A549 (cell line): ENCODE results near the gene RBCK1. TPM values are rescaled to one million over a fixed set of nuclear protein-coding genes. Genes with fewer than 3 reads are reported as not detected.

Source experiments
- ATAC-seq, 2 experiments: fragments of 200-7000 bp in 1 of 2; fragments of >200 bp in 1 of 2; cut with Nextera tagmentation in 1 of 2; cut with Tn5 transposase in 1 of 2; 3 replicates each; pipeline versions ENCODE4 v1.8.0 to v1.9.1; 2018 to 2020; ENCODE audit warnings: mild to moderate bottlenecking in 1 of 2, moderate library complexity in 1 of 2
- CTCF ChIA-PET: fragments of 300-600 bp; sonication (Branson Sonifier 250); formaldehyde crosslinking; extraction: SDS; loops from one replicate; lab custom pipeline; 2021; ENCODE audit warnings: antibody characterized with exemption, inconsistent platforms; lab: Yijun Ruan, JAX
- POLR2A ChIA-PET: fragments of 350-600 bp; formaldehyde crosslinking; extraction: SDS; loops from one replicate; lab custom pipeline; 2021; ENCODE audit warnings: antibody characterized with exemption, inconsistent platforms; lab: Yijun Ruan, JAX
- DNase-seq, 2 experiments: peaks; one replicate each; pipeline versions ENCODE4 v3.0.0 to v3.0.0-alpha.2; 2011 to 2016; ENCODE audit warnings: low read depth in 1 of 2, low spot score in 1 of 2
- FAIRE-seq: peaks from 2 replicates; lab custom pipeline; 2011; peaks lifted over from hg19 to GRCh38; lab: Jason Lieb, UNC
- H3K27ac ChIP-seq, 2 experiments: fragments of >200 bp; sonication (Bioruptor Twin); formaldehyde crosslinking; 3 replicates each; pipeline ENCODE4 v1.5.1; 2016 to 2017
- H3K4me1 ChIP-seq: fragments of >200 bp; sonication (Bioruptor Twin); formaldehyde crosslinking; 3 replicates; pipeline ENCODE4 v1.6.1; 2016
- H3K4me2 ChIP-seq: fragments of >200 bp; sonication (Bioruptor Twin); formaldehyde crosslinking; 3 replicates; pipeline ENCODE4 v1.6.1; 2016
- H3K4me3 ChIP-seq: fragments of >200 bp; sonication (Bioruptor Twin); formaldehyde crosslinking; 3 replicates; pipeline ENCODE4 v1.5.1; 2016
- H3K9me3 ChIP-seq: fragments of >200 bp; sonication (Bioruptor Twin); formaldehyde crosslinking; 3 replicates; pipeline ENCODE4 v1.6.1; 2016
- ATOH8 ChIP-seq: fragments of 250-450 bp; sonication (Bioruptor Pico); IDR thresholded peaks from 2 replicates; pipeline ENCODE4 v1.5.0; 2020; ENCODE audit warnings: low read depth, mild to moderate bottlenecking, moderate library complexity
- CTCF ChIP-seq: fragments of >200 bp; sonication (Bioruptor Twin); formaldehyde crosslinking; IDR thresholded peaks from 3 replicates; pipeline ENCODE4 v1.5.1; 2016
- EHF ChIP-seq: fragments of 250-450 bp; sonication (Bioruptor Pico); IDR thresholded peaks from 2 replicates; pipeline ENCODE4 v1.5.0; 2020; ENCODE audit warnings: mild to moderate bottlenecking
- ELK1 ChIP-seq: fragments of 150-350 bp; IDR thresholded peaks from 2 replicates; pipeline ENCODE4 v1.6.1; 2014; ENCODE audit warnings: low read depth, mild to moderate bottlenecking, low read length
- EP300 ChIP-seq, 2 experiments: fragments of >200 bp; sonication (Bioruptor Twin); formaldehyde crosslinking; IDR thresholded peaks; 2 replicates in 1 of 2; 3 replicates in 1 of 2; pipeline ENCODE4 v1.6.1; 2016 to 2017
- FOXS1 ChIP-seq: fragments of 250-450 bp; sonication (Bioruptor Pico); IDR thresholded peaks from 2 replicates; pipeline ENCODE4 v1.5.0; 2020; ENCODE audit warnings: mild to moderate bottlenecking, moderate library complexity
- GATA3 ChIP-seq: IDR thresholded peaks from 2 replicates; pipeline ENCODE4 v1.6.1; 2012; ENCODE audit warnings: borderline replicate concordance
- HDAC2 ChIP-seq: fragments of 200-600 bp; sonication (generic); IDR thresholded peaks from 2 replicates; pipeline ENCODE4 v1.6.1; 2016
- HEYL ChIP-seq: fragments of 250-450 bp; sonication (Bioruptor Pico); IDR thresholded peaks from 2 replicates; pipeline ENCODE4 v1.8.0; 2021; ENCODE audit warnings: mild to moderate bottlenecking, moderate library complexity
- HOXB5 ChIP-seq: fragments of 250-450 bp; sonication (Bioruptor Pico); IDR thresholded peaks from 2 replicates; pipeline ENCODE4 v1.5.0; 2020; ENCODE audit warnings: mild to moderate bottlenecking, moderate library complexity
- JUN ChIP-seq, 2 experiments: fragments of >200 bp; sonication (Bioruptor Twin); formaldehyde crosslinking; IDR thresholded peaks; 2 replicates in 1 of 2; 3 replicates in 1 of 2; pipeline ENCODE4 v1.6.1; 2016 to 2017
- JUNB ChIP-seq: fragments of >200 bp; sonication (Bioruptor Twin); formaldehyde crosslinking; IDR thresholded peaks from 2 replicates; pipeline ENCODE4 v1.6.1; 2016
- KDM5A ChIP-seq: fragments of 200-600 bp; sonication (generic); IDR thresholded peaks from 2 replicates; pipeline ENCODE4 v1.6.1; 2016; ENCODE audit warnings: antibody characterized with exemption, mild to moderate bottlenecking
- MAFK ChIP-seq: fragments of 450-650 bp; IDR thresholded peaks from 2 replicates; pipeline ENCODE4 v1.6.1; 2014; ENCODE audit not compliant: partially characterized antibody
- MAZ ChIP-seq: fragments of 150-350 bp; IDR thresholded peaks from 2 replicates; pipeline ENCODE4 v1.6.1; 2014; ENCODE audit warnings: antibody characterized with exemption, low read depth, low read length, borderline replicate concordance
- NPAS2 ChIP-seq: fragments of 250-450 bp; sonication (Bioruptor Pico); IDR thresholded peaks from 2 replicates; pipeline ENCODE4 v1.8.0; 2022; ENCODE audit warnings: mild to moderate bottlenecking, moderate library complexity, borderline replicate concordance
- RAD21 ChIP-seq, 2 experiments: fragments of >200 bp in 1 of 2; sonication (Bioruptor Twin) in 1 of 2; formaldehyde crosslinking in 1 of 2; IDR thresholded peaks in 1 of 2; conservative IDR thresholded peaks in 1 of 2; 2 replicates in 1 of 2; 3 replicates in 1 of 2; pipeline ENCODE4 v1.6.1; 2012 to 2018; ENCODE audit warnings: inconsistent platforms in 1 of 2
- SREBF2 ChIP-seq: fragments of 450-650 bp; IDR thresholded peaks from 2 replicates; pipeline ENCODE4 v1.6.1; 2014; ENCODE audit warnings: mild to moderate bottlenecking, moderate library complexity
- ZC3H11A ChIP-seq: fragments of 450-650 bp; IDR thresholded peaks from 2 replicates; pipeline ENCODE4 v1.6.1; 2014; ENCODE audit warnings: antibody characterized with exemption, mild to moderate bottlenecking
- ZSCAN20 ChIP-seq: fragments of 250-450 bp; sonication (Bioruptor Pico); IDR thresholded peaks from 2 replicates; pipeline ENCODE4 v1.8.0; 2022; ENCODE audit warnings: mild to moderate bottlenecking, moderate library complexity
- WGBS: methylation state at CpG from one replicate; pipeline ENCODE4 v1.1.6; 2017; ENCODE audit errors: missing lambda C conversion rate; 5-methylcytosine and 5-hydroxymethylcytosine counted together
- polyA plus RNA-seq, 4 experiments: library from polyadenylated mRNA; depleted of rRNA in 3 of 4; stranded (reverse); fragments of >200 nt; fragmentation: RNase III in 1 of 4; extraction: RNeasy Plus Mini Kit Qiagen cat#74134 plus additional on column Dnase treatment in 1 of 4; gene quantifications; 2 replicates in 3 of 4; 3 replicates in 1 of 4; pipeline ENCODE4 v1.2.3, GENCODE V29; 2011 to 2017

The RBCK1 gene
- polyA plus RNA-seq, 2 of the 4 experiments (the other 2 are of a cell fraction): 117 to 222 TPM

GRCh38 chr20:396252-396618, 11.9 kb upstream of the RBCK1 start:
- FAIRE-seq: no peak
- peaks cover 42% of the 10 kb centered on the region for H3K4me1 ChIP-seq
- peak overlapping the region; percentile 42 to 60; a peak in 3 of 6 replicates for H3K27ac ChIP-seq
- POLR2A ChIA-PET: interaction anchor here (0.6 kb wide), 1 partner anchor 9 kb away, joined by 3 read pairs; no protein-coding TSS in a partner anchor
- WGBS: 91% methylated on average over 24 of the region's 24 CpGs
- TF ChIP-seq FOXS1 (CRISPR knock-in tag) (no peak), ELK1 (no peak), ZSCAN20 (CRISPR knock-in tag) (no peak), NPAS2 (CRISPR knock-in tag) (no peak), SREBF2 (no peak), HDAC2 (no peak), ATOH8 (CRISPR knock-in tag) (no peak), EP300 (IDR thresholded peaks at IDR 0.05) (no peak), CTCF (no peak), EHF (no peak), MAFK (no peak), MAZ (no peak), GATA3 (no peak), ZC3H11A (no peak), RAD21 (conservative IDR thresholded peaks at IDR 0.05 in 1 of 2, IDR thresholded peaks at IDR 0.05 in 1 of 2) (no peak), JUNB (no peak), HEYL (CRISPR knock-in tag) (no peak)
- TF ChIP-seq, all 56 proteins: peak for 0
- CTCF ChIA-PET: interaction anchor here (0.8 to 15.4 kb wide), 7 partner anchors 11 to 66 kb away, joined by 3 to 160 read pairs (median 6); partner anchors contain the start of gene TRIB3
- ATAC-seq (no peak; a peak in 1 of 6 replicates), DNase-seq (no peak)
- no peak overlapping the region; the same call in 2 of the 3 replicates for H3K4me2 ChIP-seq
- H3K4me3 ChIP-seq: no peak overlapping the region
- no peaks in the 10 kb centered on the region for H3K9me3 ChIP-seq

- ATAC-seq: peak in 1 of 2 experiments; percentile 21; a peak in 5 of 6 replicates
- FAIRE-seq: no peak
- H3K9me3 ChIP-seq: no peaks in the 10 kb centered on the region
- peaks cover 44% of the 10 kb centered on the region for H3K4me1 ChIP-seq
- peak overlapping the region; percentile 42 to 60; a peak in 3 of 6 replicates for H3K27ac ChIP-seq
- peak; percentile 7 to 38; a peak in 2 of 5 replicates for TF ChIP-seq JUN (IDR thresholded peaks at IDR 0.05)
- no peak for TF ChIP-seq HOXB5 (CRISPR knock-in tag)
- no peak for TF ChIP-seq KDM5A
- TF ChIP-seq, all 56 proteins: peak for 1
- POLR2A ChIA-PET: interaction anchor here (0.7 kb wide), 1 partner anchor 34 kb away, joined by 3 read pairs; no protein-coding TSS in a partner anchor
- no peak for DNase-seq
- CTCF ChIA-PET: interaction anchor here (1.1 to 15.4 kb wide), 6 partner anchors 11 to 67 kb away, joined by 3 to 160 read pairs (median 10); partner anchors contain the start of gene TRIB3
- no peak overlapping the region for H3K4me3 ChIP-seq
- H3K4me2 ChIP-seq: no peak overlapping the region; the same call in 2 of the 3 replicates
- WGBS: 81% methylated on average over 4 of the region's 4 CpGs
Observed at GRCh38 chr20:396619-397431, 11.3 kb upstream of the RBCK1 start.
